Spleen (tissue), 7 donors: ENCODE results near the gene NELFCD.

ENCODE experiments used
- POLR2A ChIP-seq, 3 donors: fragments of 450-650 bp; IDR thresholded peaks; one replicate each; pipeline ENCODE4 v1.5.1; 2017; ENCODE audit warnings: antibody characterized with exemption in 3 of 3, mild to moderate bottlenecking in 1 of 3
- TF ChIP-seq, protein P1 (sequence below), 11 experiments: fragments of 200-600 bp in 7 of 11; fragments of 450-650 bp in 4 of 11; sonication (generic) in 4 of 11; IDR thresholded peaks in 8 of 11; conservative IDR thresholded peaks in 3 of 11; 1 replicate in 7 of 11; 2 replicates in 4 of 11; pipeline versions ENCODE4 v1.4.0 to v1.8.0; 2016 to 2021; ENCODE audit warnings: antibody characterized with exemption in 11 of 11, inconsistent platforms in 4 of 11, mild to moderate bottlenecking in 1 of 11
- donor health status: DM: no; HTN: no; CAD: no; lungs with moderate emphysema.
- donor health status: DM: no; HTN: no; CAD: no.
- donor health status: DM: no; HTN: no; CAD: no.

DNA sequence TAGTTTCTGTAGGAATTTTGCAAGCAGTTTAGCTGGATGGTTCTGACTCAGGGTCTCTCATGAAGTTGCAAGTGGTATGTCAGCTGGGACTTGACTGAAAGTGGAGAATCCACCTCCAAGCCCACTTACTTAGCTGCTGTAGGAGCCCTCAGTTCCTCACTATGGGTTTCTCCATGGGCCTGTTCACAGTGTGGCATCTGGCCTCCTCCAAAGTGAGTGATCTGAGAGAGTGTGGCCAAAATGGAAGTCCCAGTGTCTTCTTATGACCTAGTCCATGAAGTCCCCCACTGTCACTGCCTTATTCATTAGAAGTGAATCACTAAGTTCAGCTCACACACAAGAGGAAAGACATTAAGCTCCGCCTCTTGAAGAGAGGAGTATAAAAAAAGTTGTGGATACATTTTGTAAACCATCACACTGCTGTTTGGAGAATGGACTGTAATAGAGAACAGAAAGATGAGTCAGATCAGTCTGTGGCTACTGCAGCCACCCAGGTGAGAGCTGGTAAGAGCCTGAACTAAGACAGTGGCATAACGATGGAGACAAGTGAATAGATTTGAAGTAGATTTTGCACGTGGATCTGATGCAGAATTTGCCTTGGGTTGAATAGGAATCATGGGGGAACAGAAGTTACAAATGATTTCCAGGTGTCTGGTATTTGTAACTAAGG is 4.9 kb upstream of the NELFCD start:
- TF ChIP-seq POLR2A (IDR thresholded peaks at IDR 0.05) = no peak
- TF ChIP-seq, protein P1, sequence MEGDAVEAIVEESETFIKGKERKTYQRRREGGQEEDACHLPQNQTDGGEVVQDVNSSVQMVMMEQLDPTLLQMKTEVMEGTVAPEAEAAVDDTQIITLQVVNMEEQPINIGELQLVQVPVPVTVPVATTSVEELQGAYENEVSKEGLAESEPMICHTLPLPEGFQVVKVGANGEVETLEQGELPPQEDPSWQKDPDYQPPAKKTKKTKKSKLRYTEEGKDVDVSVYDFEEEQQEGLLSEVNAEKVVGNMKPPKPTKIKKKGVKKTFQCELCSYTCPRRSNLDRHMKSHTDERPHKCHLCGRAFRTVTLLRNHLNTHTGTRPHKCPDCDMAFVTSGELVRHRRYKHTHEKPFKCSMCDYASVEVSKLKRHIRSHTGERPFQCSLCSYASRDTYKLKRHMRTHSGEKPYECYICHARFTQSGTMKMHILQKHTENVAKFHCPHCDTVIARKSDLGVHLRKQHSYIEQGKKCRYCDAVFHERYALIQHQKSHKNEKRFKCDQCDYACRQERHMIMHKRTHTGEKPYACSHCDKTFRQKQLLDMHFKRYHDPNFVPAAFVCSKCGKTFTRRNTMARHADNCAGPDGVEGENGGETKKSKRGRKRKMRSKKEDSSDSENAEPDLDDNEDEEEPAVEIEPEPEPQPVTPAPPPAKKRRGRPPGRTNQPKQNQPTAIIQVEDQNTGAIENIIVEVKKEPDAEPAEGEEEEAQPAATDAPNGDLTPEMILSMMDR (IDR thresholded peaks at IDR 0.05 in 8 of 11, conservative IDR thresholded peaks at IDR 0.05 in 3 of 11) = no peak
